Measurements from ENCODE around the gene TMEM150C.

TMEM150C gene

DNA sequence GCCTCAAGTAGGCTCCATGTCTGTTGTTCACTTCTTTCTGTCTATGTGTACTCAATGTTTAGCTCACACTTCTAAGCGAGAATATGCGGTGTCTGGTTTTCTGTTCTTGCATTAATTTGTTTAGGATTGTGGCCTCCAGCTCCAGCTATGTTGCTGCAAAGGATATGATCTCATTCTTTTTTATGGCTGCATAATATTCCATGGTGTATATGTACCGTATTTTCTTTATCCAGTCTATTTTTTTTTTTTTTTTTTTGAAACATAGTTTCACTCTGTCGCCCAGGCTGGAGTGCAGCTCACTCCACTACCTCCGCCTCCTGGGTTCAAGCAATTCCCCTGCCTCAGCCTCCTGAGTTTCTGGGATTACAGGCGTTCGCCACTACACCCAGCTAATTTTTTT, 5.7 kb upstream of the TMEM150C start:
- H3F3A ChIP-seq (ENCODE audit: insufficient read depth) = no peaks in the 10 kb centered on the region
- no peaks in the 10 kb centered on the region for H3K36me3 ChIP-seq (ENCODE audit: low read length)
- H3K4me3 ChIP-seq (ENCODE audit: insufficient read depth, low read length, poor library complexity, severe bottlenecking) = no peak overlapping the region
- no peak overlapping the region for H3K27ac ChIP-seq (ENCODE audit: low read depth, low read length)
- H3K9ac ChIP-seq (ENCODE audit: low read length) = no peak overlapping the region
- TF ChIP-seq, protein P1, sequence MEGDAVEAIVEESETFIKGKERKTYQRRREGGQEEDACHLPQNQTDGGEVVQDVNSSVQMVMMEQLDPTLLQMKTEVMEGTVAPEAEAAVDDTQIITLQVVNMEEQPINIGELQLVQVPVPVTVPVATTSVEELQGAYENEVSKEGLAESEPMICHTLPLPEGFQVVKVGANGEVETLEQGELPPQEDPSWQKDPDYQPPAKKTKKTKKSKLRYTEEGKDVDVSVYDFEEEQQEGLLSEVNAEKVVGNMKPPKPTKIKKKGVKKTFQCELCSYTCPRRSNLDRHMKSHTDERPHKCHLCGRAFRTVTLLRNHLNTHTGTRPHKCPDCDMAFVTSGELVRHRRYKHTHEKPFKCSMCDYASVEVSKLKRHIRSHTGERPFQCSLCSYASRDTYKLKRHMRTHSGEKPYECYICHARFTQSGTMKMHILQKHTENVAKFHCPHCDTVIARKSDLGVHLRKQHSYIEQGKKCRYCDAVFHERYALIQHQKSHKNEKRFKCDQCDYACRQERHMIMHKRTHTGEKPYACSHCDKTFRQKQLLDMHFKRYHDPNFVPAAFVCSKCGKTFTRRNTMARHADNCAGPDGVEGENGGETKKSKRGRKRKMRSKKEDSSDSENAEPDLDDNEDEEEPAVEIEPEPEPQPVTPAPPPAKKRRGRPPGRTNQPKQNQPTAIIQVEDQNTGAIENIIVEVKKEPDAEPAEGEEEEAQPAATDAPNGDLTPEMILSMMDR (IDR thresholded peaks at IDR 0.05; ENCODE audit: insufficient read depth, low read length, poor library complexity, severe bottlenecking) = no peak
- no peak for TF ChIP-seq EZH2phosphoT487 (conservative IDR thresholded peaks at IDR 0.05; ENCODE audit: low read length)
- H3K9me3 ChIP-seq (ENCODE audit: insufficient read depth, low read length) = no peaks in the 10 kb centered on the region
- no peaks in the 10 kb centered on the region for H3K79me2 ChIP-seq (ENCODE audit: insufficient read depth, low read length)
- no peaks in the 10 kb centered on the region for H4K20me1 ChIP-seq (ENCODE audit: low read depth, low read length)
- no peak overlapping the region for H3K4me2 ChIP-seq (ENCODE audit: low read depth, low read length, poor library complexity, severe bottlenecking)
- H3K27me3 ChIP-seq (ENCODE audit: low read length) = no peaks in the 10 kb centered on the region
- no peak overlapping the region for H2AFZ ChIP-seq (ENCODE audit: low read depth, low read length, severe bottlenecking)
- no peaks in the 10 kb centered on the region for H3K9me2 ChIP-seq (replicated peaks; ENCODE audit: insufficient read depth, low read length)

DNA sequence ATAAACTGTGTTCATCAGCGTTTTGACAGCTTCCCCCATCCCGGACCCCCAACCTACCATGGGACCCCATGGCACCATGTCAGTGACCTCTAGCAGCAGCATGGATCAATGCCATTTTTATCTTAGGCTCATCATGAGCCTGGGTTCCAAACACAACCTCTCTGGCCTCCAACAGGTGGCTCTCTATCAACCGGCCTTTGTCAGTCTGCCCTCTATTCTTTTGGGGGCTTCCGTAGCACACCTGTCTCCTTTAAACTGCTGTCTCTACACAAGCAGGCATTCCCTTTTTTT, 721 bp upstream of the TMEM150C start:
- H3F3A ChIP-seq (ENCODE audit: insufficient read depth) = no peaks in the 10 kb centered on the region
- H3K4me3 ChIP-seq (ENCODE audit: insufficient read depth, low read length, poor library complexity, severe bottlenecking) = no peak overlapping the region
- H3K9me2 ChIP-seq (replicated peaks; ENCODE audit: insufficient read depth, low read length) = no peaks in the 10 kb centered on the region
- H3K9me3 ChIP-seq (ENCODE audit: insufficient read depth, low read length) = no peaks in the 10 kb centered on the region
- no peak overlapping the region for H3K9ac ChIP-seq (ENCODE audit: low read length)
- H3K36me3 ChIP-seq (ENCODE audit: low read length) = no peaks in the 10 kb centered on the region
- no peak overlapping the region for H3K4me2 ChIP-seq (ENCODE audit: low read depth, low read length, poor library complexity, severe bottlenecking)
- H3K79me2 ChIP-seq (ENCODE audit: insufficient read depth, low read length) = no peaks in the 10 kb centered on the region
- no peak for TF ChIP-seq EZH2phosphoT487 (conservative IDR thresholded peaks at IDR 0.05; ENCODE audit: low read length)
- TF ChIP-seq, protein P1 (IDR thresholded peaks at IDR 0.05; ENCODE audit: insufficient read depth, low read length, poor library complexity, severe bottlenecking) = no peak
- H3K27me3 ChIP-seq (ENCODE audit: low read length) = no peaks in the 10 kb centered on the region
- H4K20me1 ChIP-seq (ENCODE audit: low read depth, low read length) = no peaks in the 10 kb centered on the region
- no peak overlapping the region for H2AFZ ChIP-seq (ENCODE audit: low read depth, low read length, severe bottlenecking)
- H3K27ac ChIP-seq (ENCODE audit: low read depth, low read length) = no peak overlapping the region

DNA sequence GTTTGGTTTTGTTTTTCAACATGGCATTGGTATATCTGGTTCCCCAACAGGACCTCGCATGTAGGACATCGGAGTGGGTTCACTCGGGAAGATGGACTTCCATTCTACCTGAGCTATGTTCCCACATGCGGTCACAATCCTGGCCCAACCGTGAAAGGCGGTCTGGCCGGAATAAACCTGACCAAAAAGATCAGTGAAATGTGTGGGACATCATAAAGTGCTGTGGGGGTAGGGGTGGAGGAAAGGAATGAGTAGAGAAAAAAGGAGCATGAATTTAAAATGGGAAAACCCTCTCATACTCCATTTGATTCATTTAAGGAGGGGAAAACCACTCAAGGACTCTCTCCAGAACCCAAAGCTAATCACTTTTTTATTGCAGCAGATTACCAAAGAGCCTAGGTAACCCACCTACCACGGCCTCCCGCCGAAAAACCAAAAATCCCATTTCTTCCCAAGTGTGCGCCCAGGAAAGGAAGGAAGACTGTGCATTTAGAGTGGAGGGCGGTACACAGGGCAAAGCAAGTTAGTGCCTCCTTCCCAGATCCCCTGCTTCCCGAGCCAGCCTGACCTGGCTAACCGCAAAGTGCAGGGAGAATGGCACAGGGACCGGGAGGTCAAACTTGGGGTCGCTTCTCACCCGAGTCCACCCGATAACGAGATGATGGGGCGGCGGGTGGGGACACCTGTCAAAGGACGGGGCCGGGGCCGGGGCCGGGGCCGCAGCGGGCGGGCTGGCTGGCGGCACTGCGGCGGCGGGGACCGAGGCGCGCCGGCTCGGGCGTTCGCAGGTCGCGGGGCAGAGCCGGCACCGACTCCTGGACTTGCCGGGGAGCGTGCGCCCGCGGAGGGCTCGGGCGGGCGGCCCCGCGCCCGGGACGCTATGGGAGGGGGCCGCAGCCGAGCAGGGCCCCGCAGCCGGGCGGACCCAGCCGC, 669 bp downstream of the TMEM150C start:
- H3F3A ChIP-seq (ENCODE audit: insufficient read depth) = no peaks in the 10 kb centered on the region
- no peaks in the 10 kb centered on the region for H3K9me3 ChIP-seq (ENCODE audit: insufficient read depth, low read length)
- no peaks in the 10 kb centered on the region for H3K36me3 ChIP-seq (ENCODE audit: low read length)
- no peaks in the 10 kb centered on the region for H4K20me1 ChIP-seq (ENCODE audit: low read depth, low read length)
- TF ChIP-seq EZH2phosphoT487 (conservative IDR thresholded peaks at IDR 0.05; ENCODE audit: low read length) = no peak
- TF ChIP-seq, protein P1 (IDR thresholded peaks at IDR 0.05; ENCODE audit: insufficient read depth, low read length, poor library complexity, severe bottlenecking) = no peak
- no peaks in the 10 kb centered on the region for H3K9me2 ChIP-seq (replicated peaks; ENCODE audit: insufficient read depth, low read length)
- no peaks in the 10 kb centered on the region for H3K79me2 ChIP-seq (ENCODE audit: insufficient read depth, low read length)
- no peak overlapping the region for H3K27ac ChIP-seq (ENCODE audit: low read depth, low read length)
- H2AFZ ChIP-seq (ENCODE audit: low read depth, low read length, severe bottlenecking) = no peak overlapping the region
- no peak overlapping the region for H3K4me2 ChIP-seq (ENCODE audit: low read depth, low read length, poor library complexity, severe bottlenecking)
- H3K4me3 ChIP-seq (ENCODE audit: insufficient read depth, low read length, poor library complexity, severe bottlenecking) = no peak overlapping the region
- H3K9ac ChIP-seq (ENCODE audit: low read length) = no peak overlapping the region
- no peaks in the 10 kb centered on the region for H3K27me3 ChIP-seq (ENCODE audit: low read length)

All from SU-DHL-6 (cell line).